Epithelial cell of prostate (primary cell): ENCODE data around the gene EXOC3L2.
"Not testable (repeated sequence)": the region's sequence is repeated elsewhere in the genome, so short reads cannot be mapped to it uniquely, and the experiment has no call there.

Experiments
- DNase-seq: peaks from one replicate; pipeline ENCODE4 v3.0.0-alpha.2; 2011; ENCODE audit warnings: low read depth, low spot score
- H3K27ac ChIP-seq: fragments of 450-650 bp; 2 replicates; pipeline ENCODE4 v1.5.1; 2017; ENCODE audit warnings: mild to moderate bottlenecking

Gene EXOC3L2

GRCh38 chr19:45245334-45245787 lies at the start of gene EXOC3L2:
EXOC3L2 (minus strand) TSS chr19:45245407; CDS start chr19:45239045, 6,362 bp downstream.
- no peak for DNase-seq
- H3K27ac ChIP-seq: no peak within 1 kb of the TSS

- no peak overlapping the region for H3K27ac ChIP-seq
- no peak for DNase-seq
Observed at GRCh38 chr19:45294291-45295029, 49.3 kb upstream of the EXOC3L2 start.

- no peak for DNase-seq
- no peak overlapping the region for H3K27ac ChIP-seq
Observed at GRCh38 chr19:45293682-45294081, 48.5 kb upstream of the EXOC3L2 start.

- no peak overlapping the region for H3K27ac ChIP-seq
- no peak for DNase-seq
Observed at GRCh38 chr19:45291834-45292233, 46.6 kb upstream of the EXOC3L2 start.

GRCh38 chr19:45290381-45290931 lies 45.2 kb upstream of the EXOC3L2 start:
- no peak for DNase-seq
- H3K27ac ChIP-seq: no peak overlapping the region

- DNase-seq: no peak
- H3K27ac ChIP-seq: no peak overlapping the region
Observed at GRCh38 chr19:45283443-45284033, 38.3 kb upstream of the EXOC3L2 start.

GRCh38 chr19:45280471-45280961 lies 35.3 kb upstream of the EXOC3L2 start:
- DNase-seq: no peak
- no peak overlapping the region for H3K27ac ChIP-seq

GRCh38 chr19:45279587-45280192 lies 34.5 kb upstream of the EXOC3L2 start:
- no peak overlapping the region for H3K27ac ChIP-seq
- no peak for DNase-seq

GRCh38 chr19:45278087-45278486 lies 32.9 kb upstream of the EXOC3L2 start:
- no peak overlapping the region for H3K27ac ChIP-seq
- no peak for DNase-seq

- no peak for DNase-seq
Observed at GRCh38 chr19:45276284-45276687, 31.1 kb upstream of the EXOC3L2 start.

GRCh38 chr19:45275370-45275971 lies 30.3 kb upstream of the EXOC3L2 start:
- no peak overlapping the region for H3K27ac ChIP-seq

More at GRCh38 chr19:45276284-45276687, 31.1 kb upstream of the EXOC3L2 start:
- H3K27ac ChIP-seq: no peak overlapping the region

GRCh38 chr19:45273521-45273855 lies 28.3 kb upstream of the EXOC3L2 start:
- DNase-seq: no peak
- H3K27ac ChIP-seq: no peak overlapping the region

More at GRCh38 chr19:45275370-45275971, 30.3 kb upstream of the EXOC3L2 start:
- DNase-seq: no peak

- DNase-seq: no peak
- no peak overlapping the region for H3K27ac ChIP-seq
Observed at GRCh38 chr19:45271735-45272108, 26.5 kb upstream of the EXOC3L2 start.

GRCh38 chr19:45271098-45271734 lies 26.0 kb upstream of the EXOC3L2 start:
- no peak for DNase-seq
- H3K27ac ChIP-seq: no peak overlapping the region

- not testable (repeated sequence) for H3K27ac ChIP-seq, DNase-seq
Observed at GRCh38 chr19:45269939-45270338, 24.7 kb upstream of the EXOC3L2 start.

- no peak overlapping the region for H3K27ac ChIP-seq
- no peak for DNase-seq
Observed at GRCh38 chr19:45267296-45267695, 22.1 kb upstream of the EXOC3L2 start.

GRCh38 chr19:45265375-45265774 lies 20.2 kb upstream of the EXOC3L2 start:
- no peak for DNase-seq
- no peak overlapping the region for H3K27ac ChIP-seq

GRCh38 chr19:45264781-45265317 lies 19.6 kb upstream of the EXOC3L2 start:
- DNase-seq: no peak
- H3K27ac ChIP-seq: no peak overlapping the region

GRCh38 chr19:45263013-45263412 lies 17.8 kb upstream of the EXOC3L2 start:
- no peak for DNase-seq
- no peak overlapping the region for H3K27ac ChIP-seq

- DNase-seq: no peak
- no peak overlapping the region for H3K27ac ChIP-seq
Observed at GRCh38 chr19:45262570-45262969, 17.4 kb upstream of the EXOC3L2 start.
